IPS-18c (cell line): ENCODE results near the gene ARMH4.

Source experiments
- H3K4me3 ChIP-seq: 2 replicates; pipeline ENCODE4 v1.7.0; 2013; ENCODE audit warnings: low read depth, mild to moderate bottlenecking, low read length, moderate library complexity; ENCODE audit not compliant: insufficient read depth
- H3K9me3 ChIP-seq: one replicate; pipeline ENCODE4 v1.6.1; 2013; ENCODE audit warnings: mild to moderate bottlenecking, low read length, moderate library complexity; ENCODE audit not compliant: control insufficient read depth, insufficient read depth

ARMH4 gene

DNA sequence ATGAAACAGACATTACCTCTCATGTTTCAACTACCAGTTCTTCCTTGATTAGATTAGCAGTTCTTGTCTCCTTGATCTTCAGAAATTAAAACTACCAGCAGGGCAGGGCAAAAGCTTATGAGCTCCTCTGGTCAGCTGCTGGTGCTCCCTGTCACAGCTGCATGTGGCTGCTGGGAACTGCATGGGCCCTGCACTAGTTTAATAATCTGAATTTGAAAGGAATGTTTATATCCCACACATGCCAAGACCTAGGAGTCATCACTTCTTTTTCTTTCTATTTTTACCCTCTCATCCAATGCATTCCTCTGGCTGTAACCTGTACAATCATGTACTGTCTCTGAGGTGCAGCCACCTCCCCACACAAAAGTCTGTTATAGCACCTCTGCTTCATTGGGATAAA, 73.9 kb downstream of the ARMH4 start:
- no peak overlapping the region for H3K4me3 ChIP-seq
- no peaks in the 10 kb centered on the region for H3K9me3 ChIP-seq

DNA sequence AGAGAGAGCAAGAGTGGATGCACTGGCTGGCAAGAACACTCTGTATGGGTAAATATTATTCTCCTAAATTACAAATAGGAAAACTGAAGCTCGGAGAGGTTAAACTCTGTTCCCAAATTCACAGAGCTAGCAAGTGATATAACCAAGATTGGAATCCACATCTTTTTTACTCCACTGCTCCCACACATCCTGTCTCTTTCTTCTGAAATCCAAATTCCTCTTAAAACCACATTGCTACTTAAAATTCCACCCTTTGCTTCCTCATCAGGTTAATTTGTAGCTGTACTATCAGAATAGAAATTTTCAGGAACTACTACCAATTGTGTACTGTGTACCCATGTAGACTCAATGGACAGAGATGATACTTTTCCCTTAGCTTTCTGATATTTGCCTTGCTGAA, 74.4 kb downstream of the ARMH4 start:
- Histone ChIP-seq H3K4me3 (no peak overlapping the region), H3K9me3 (no peaks in the 10 kb centered on the region)

DNA sequence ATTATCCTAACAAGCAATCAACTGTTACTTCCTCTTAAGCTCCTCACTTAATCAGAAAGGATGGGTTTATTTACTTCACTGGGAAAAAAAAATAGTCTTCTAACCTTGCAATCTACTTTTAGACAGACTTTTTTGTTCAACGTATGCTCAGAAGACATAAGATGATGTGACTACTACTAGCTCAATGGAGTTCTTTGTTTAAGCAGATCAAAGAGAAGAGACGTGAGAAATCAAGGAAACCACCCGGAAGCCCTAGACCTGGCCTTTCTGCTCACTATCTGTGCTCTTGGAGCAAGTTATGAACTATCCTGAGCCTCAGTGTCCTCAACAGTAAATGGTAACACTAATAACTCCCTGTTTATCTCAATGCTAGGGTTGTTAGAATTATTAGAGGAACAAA, 78.5 kb downstream of the ARMH4 start:
- Histone ChIP-seq H3K4me3 (no peak overlapping the region), H3K9me3 (no peaks in the 10 kb centered on the region)

DNA sequence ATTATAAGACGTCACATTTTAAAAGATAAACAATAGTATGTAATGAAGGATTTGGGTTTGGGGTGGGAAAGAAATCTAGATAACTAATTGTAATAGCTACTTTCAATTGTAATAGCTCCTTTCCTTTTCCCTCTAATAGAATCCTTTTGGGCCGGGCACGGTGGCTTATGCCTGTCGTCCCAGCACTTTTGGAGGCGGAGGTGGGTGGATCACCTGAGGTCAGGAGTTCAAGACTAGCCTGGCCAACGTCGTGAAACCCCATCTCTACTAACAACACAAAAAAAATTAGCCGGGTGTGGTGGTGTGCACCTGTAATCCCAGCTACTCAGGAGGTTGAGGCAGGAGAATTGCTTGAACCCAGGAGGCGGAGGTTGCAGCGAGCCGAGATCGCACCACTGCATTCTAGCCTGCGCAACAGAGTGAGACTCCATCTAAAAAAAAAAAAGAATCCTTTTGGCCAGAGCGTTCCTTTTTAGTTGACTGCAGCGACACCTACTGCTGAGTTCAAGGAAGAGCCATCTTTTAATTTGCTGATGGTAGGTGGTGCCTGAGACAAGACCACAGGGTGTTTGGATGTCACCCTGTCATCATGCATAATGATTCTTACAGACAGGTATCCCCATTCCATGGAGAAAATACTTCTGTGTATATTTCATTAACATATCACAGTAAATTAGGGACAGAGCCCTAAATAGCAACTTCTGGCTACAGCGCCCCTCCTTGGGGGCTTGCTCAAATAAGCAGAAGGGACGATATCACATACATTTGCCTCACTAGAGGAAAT, 79.5 kb downstream of the ARMH4 start:
- Histone ChIP-seq H3K4me3 (no peak overlapping the region), H3K9me3 (no peaks in the 10 kb centered on the region)

DNA sequence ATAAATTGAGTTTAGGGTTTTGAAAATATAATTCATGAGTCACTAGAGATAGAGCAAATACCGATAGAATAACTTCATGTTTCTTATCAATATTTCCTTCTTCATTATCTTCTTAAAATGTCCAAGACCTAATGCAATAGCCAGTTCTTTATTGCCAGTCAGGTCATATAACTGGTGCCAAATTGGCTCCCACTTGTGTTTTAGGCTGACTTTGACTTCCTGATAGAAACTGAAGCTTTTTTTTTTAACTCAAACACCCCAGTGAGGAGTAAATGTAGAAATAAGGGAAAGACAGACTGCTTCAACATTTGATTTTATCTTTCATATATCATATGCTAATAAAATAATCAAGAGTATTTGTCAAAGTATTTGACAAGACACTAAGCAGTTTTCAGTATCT, 80.7 kb downstream of the ARMH4 start:
- H3K9me3 ChIP-seq, result no peaks in the 10 kb centered on the region

DNA sequence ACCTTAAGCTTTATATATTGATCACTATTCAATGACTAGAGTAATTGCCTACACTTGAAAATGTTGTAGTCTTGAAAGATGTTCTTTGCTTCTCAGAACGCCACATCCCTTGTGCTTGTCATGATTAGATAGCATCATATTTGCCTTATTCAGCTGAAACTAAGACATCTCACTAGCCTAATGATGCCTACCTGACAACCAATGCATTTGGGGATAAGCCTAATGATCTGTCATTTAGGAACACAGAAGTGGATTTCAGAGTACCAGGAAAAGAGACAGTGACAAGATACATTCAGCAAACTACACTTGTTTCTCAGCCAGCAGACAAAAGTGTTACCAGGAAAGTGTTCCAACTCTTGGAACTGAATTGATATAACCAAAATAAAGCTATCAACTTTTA, 83.7 kb downstream of the ARMH4 start:
- no peaks in the 10 kb centered on the region for H3K9me3 ChIP-seq
- no peak overlapping the region for H3K4me3 ChIP-seq

More for the DNA sequence above, 80.7 kb downstream of the ARMH4 start:
- no peak overlapping the region for H3K4me3 ChIP-seq

DNA sequence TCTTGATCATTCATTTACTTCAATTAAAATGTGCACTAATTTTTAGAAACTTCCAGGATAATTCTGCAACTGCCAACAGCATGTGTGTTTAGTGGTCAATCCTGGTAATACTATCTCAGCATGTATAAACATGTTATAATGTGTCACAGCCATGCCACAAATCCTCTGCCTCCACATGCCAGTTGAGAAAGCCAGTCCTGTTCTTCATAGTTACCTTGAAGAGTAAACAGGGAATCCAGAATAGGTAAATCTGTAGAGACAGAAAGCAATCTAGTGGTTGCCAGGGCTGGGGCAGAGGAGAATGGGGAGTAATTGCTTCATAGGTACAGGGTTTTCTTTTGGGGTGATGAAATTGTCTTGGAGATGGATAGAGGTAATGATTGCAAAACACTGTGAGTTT, 85.9 kb downstream of the ARMH4 start:
- no peak overlapping the region for H3K4me3 ChIP-seq
- no peaks in the 10 kb centered on the region for H3K9me3 ChIP-seq

DNA sequence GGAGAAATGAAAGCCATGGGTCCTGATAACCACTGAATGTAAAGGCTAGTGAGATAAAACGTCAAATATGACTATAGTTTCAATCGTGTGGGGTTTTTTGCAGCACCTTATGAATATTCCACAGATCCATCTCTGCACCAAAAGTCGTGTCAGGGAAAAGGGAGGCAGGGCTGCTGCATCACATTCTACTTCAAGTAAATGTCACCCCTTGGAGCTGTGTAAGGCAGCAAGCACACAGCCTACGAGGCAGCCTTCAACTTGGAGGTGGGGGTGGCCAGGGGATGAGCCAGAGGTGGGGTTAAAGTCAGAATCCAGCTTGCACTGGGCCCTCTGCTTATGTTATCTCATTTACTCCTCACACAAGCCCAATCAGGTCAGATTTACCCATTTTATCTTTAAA, 90.4 kb downstream of the ARMH4 start:
- H3K9me3 ChIP-seq, result no peaks in the 10 kb centered on the region
- no peak overlapping the region for H3K4me3 ChIP-seq

DNA sequence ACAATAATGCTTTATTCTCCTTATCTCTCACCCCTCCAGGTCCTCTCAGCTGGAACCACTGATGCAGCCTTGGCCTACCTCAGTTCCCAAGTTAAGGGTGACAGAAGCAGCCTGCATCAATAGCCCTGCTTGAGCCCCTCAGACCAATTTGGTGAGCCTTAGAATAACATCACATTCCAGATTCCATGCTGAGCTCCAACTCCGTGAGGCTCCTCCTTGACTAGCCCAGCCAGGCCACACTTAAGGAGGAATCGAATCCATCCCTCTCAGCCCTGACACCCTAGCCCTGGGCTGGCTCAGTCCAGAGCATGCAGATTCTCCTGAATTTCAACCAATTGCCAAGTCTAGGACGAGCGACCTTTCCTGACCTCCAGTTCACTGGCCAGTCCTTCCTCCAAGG, 91.1 kb downstream of the ARMH4 start:
- no peaks in the 10 kb centered on the region for H3K9me3 ChIP-seq
- H3K4me3 ChIP-seq, result no peak overlapping the region

DNA sequence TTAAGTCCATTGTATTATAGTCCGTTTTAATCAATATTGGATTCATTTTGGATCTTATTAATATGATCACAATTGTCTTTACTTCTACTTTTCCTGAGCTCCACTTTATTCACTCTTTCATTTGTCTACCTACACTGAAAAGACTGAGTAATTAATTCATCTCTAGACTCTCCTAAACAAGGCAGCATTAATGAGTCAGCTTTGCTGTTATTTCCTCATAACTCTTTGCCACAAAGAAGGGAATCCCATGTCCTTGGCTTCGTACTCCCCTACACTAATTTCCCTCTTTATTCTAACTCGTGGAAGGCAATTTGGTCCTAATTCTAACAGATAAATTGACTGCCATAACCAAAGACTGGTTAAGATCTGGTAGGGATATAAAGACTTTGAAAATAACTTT, 91.9 kb downstream of the ARMH4 start:
- no peak overlapping the region for H3K4me3 ChIP-seq
- H3K9me3 ChIP-seq, result no peaks in the 10 kb centered on the region

DNA sequence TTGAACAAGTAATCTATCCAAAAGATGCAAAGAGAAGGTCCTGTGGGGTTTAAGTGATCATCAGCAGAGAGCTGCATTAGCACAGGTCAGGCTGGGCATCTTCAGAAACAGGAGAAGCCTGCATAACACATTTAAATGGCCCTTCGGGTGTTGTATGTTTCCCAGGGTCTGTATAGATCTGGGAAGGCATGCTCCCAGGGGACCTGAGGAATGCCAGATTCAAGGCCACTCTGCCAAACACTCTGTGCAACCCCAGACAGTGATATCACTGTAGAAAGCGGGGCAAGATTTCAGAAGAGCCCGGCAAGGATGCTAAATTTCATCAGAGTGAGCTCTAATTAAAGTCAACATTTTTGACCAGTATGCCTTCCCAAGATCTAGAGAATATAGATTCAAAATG, 92.9 kb downstream of the ARMH4 start:
- Histone ChIP-seq H3K9me3 (no peaks in the 10 kb centered on the region), H3K4me3 (no peak overlapping the region)

DNA sequence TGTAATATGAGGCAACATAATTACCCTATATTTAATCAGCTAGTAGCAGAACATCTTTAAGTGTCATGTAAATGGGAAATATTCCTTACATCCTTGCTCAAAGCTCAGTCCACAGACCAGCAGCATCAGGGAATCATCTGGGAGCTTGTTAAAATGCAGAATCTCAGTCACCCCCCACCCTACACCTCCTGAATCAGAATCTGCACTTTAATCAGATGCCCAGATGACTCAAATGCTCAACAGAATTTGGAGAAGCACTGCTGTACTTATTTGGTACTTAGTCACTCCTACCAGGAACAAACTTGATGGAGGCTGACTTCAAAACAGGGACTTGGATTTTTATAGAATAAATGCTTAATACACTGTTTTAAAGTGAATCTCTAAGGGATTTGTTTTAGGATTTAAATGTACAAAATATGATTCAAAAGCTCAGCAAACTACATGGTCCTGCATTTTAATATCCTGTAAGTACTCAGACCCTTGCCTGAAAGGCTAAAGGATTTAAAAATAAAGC, 96.5 kb downstream of the ARMH4 start:
- Histone ChIP-seq H3K9me3 (no peaks in the 10 kb centered on the region), H3K4me3 (no peak overlapping the region)

DNA sequence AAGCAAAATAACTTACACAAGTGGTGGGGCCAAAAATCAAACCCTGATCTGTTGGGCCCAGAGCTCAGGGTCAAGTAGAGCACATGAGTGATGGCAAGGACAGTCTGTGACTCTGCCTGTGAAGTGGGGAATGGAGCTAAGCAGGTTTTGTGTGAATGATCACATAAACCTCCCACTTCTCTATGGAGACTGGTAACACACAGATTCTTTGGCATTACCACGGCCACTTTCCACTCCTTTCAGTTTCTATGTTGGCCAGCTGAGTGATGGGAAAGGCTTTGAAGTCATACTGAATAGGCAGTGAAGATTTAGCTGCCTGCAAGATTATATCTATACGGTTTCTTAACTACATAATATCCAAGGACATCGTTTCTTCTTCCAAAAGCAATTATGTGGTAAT, 97.9 kb downstream of the ARMH4 start:
- Histone ChIP-seq H3K4me3 (no peak overlapping the region), H3K9me3 (no peaks in the 10 kb centered on the region)

DNA sequence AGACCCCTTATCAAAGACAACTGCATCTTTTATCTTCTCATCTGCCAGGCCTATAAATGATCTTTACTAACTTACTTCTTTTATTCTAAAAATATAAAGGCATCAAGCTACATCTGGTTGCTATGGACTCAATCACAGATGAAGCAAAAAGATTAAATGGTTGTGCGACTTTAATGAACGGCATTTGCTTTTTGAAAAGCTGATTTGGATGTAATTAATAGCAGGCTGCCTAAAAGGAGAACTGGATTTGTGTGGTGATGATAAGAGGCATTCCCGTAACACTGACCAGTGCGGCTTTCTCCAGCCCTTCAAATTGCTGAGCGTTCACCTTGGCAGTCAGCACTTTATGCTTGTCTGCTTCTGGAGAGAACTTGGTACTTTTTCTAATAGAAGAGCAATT, 103.8 kb downstream of the ARMH4 start:
- Histone ChIP-seq H3K9me3 (no peaks in the 10 kb centered on the region), H3K4me3 (no peak overlapping the region)

DNA sequence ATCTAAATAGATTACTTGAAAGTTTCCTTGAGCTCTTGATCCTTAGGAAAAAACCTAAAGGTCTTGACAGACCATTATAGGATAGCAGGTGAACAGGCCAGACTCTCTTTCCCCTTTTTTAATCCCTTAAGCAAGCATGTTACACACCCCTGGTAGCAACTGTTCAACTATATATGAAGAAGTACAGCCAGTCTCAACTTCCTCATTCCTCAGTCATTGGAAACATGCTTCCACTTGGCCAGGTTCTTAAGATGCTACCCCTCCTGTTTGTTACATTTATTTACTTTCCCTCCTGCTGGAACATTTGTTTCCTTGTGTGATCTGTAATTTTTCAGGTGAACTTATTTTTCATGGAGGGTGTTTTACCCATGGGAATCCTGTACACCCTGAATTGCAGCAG, 124.1 kb downstream of the ARMH4 start:
- Histone ChIP-seq H3K4me3 (no peak overlapping the region), H3K9me3 (no peaks in the 10 kb centered on the region)

DNA sequence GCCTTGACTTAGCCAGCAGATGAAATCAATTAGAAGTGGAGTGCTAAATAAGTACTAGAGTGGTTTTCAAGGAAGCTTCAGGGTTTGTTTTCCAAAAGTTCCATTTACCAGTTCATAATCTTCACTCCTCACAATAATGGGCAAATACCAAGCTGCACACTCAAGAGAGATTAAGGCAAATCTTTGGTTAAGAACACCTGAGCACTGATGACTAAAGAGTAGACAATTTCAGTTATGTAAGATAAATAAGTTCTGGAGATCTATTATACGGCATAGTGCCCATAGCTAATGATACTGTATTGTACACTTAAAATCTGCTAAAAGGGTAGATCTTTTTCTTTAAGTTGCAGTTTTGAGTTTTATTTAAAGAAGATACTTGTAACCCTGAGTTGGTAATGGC, 125.0 kb downstream of the ARMH4 start:
- no peaks in the 10 kb centered on the region for H3K9me3 ChIP-seq
- no peak overlapping the region for H3K4me3 ChIP-seq

DNA sequence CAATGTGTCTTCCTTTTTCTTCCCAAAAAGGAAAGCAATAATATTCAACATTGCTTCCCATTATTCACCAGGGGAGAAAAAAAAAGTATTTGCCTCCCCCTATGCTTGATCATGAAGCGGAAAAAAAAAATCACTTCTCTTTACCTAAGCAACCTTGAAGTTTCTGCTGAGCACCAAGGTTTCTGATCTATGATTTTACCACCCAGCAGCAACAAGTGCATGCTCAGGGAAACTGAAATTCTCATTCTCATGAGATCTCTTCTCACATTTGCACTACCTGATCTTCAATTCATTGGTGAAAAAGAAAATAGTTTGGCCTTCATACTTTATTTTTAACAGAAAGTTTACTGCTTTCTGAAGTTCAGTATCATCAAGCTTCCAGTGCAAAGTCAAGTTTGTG, 125.8 kb downstream of the ARMH4 start:
- H3K9me3 ChIP-seq, result no peaks in the 10 kb centered on the region
- no peak overlapping the region for H3K4me3 ChIP-seq

DNA sequence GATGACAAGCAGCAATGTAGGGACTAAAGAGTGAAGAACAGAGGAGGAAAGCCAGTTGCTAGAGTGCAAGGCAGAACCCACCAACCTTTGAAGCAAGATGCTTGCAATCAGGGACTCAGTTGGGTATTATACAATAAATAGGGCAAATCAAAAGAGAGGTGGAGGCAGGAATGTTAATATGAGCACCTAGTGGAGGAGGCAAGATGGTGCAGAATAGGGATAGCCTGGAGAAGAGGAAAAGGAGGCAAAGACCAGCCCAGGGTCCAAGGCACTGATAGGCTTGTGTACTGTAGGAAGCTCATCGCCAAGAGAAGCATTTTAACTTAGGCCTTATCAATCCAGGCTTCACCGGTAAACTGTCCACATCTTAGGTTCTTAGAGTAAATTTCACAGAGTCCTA, 137.2 kb downstream of the ARMH4 start:
- no peaks in the 10 kb centered on the region for H3K9me3 ChIP-seq
- no peak overlapping the region for H3K4me3 ChIP-seq

DNA sequence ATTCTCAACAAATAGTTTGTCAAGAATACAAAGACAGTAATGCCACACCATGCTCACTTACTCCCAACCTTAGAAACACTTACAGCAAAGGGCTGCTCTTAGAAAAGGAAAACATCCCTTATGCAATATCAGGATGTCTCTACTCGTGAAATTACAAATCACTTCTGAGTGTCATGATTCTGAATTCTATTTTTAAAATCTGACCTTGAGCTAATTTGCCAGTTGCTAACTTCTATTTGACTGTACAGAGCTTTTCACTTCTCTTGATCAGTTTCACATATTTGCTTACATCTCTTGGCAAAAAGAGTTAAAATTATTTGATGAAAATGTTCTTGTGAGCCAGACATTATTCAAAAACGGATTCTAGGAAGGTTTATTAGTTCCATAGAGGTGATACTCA, 149.4 kb downstream of the ARMH4 start:
- no peaks in the 10 kb centered on the region for H3K9me3 ChIP-seq
- H3K4me3 ChIP-seq, result no peak overlapping the region
